GM23248 (cell line): ENCODE results near the gene FUBP3. TPM values are rescaled to one million over a fixed set of nuclear protein-coding genes. Genes with fewer than 3 reads are reported as not detected.
"Not testable (repeated sequence)": the region's sequence is repeated elsewhere in the genome, so short reads cannot be mapped to it uniquely, and the experiment has no call there.

Experiments
- DNase-seq: peaks from one replicate; pipeline ENCODE4 v3.0.0-alpha.2; 2015
- H2AFZ ChIP-seq: fragments of 200-600 bp; sonication (generic); 2 replicates; pipeline ENCODE4 v1.6.1; 2016; ENCODE audit warnings: antibody characterized with exemption
- H3F3A ChIP-seq: fragments of 200-600 bp; sonication (generic); 2 replicates; pipeline ENCODE4 v1.6.1; 2016; ENCODE audit warnings: mild to moderate bottlenecking, antibody characterized with exemption, mixed run types; ENCODE audit not compliant: insufficient read depth
- H3K27ac ChIP-seq: fragments of 200-600 bp; sonication (generic); 2 replicates; pipeline ENCODE4 v1.5.1; 2016; ENCODE audit warnings: mild to moderate bottlenecking
- H3K27me3 ChIP-seq: fragments of 200-600 bp; sonication (generic); replicated peaks from 2 replicates; pipeline ENCODE4 v1.6.1; 2016; ENCODE audit warnings: mild to moderate bottlenecking; ENCODE audit not compliant: insufficient read depth
- H3K36me3 ChIP-seq: fragments of 200-600 bp; sonication (generic); 2 replicates; pipeline ENCODE4 v1.6.1; 2016; ENCODE audit warnings: low read depth, mild to moderate bottlenecking
- H3K4me1 ChIP-seq: fragments of 200-600 bp; sonication (generic); 2 replicates; pipeline ENCODE4 v1.6.1; 2016; ENCODE audit warnings: mild to moderate bottlenecking; ENCODE audit not compliant: insufficient read depth
- H3K4me2 ChIP-seq: fragments of 200-600 bp; sonication (generic); one replicate; pipeline ENCODE4 v1.6.1; 2016; ENCODE audit warnings: mild to moderate bottlenecking; ENCODE audit not compliant: unreplicated experiment
- H3K4me3 ChIP-seq: fragments of 200-600 bp; sonication (generic); 2 replicates; pipeline ENCODE4 v1.5.1; 2016; ENCODE audit warnings: mild to moderate bottlenecking
- H3K79me2 ChIP-seq: fragments of 200-600 bp; sonication (generic); 2 replicates; pipeline ENCODE4 v1.6.1; 2016; ENCODE audit warnings: mild to moderate bottlenecking; ENCODE audit not compliant: insufficient read depth
- H3K9ac ChIP-seq: fragments of 200-600 bp; sonication (generic); 2 replicates; pipeline ENCODE4 v1.6.1; 2016; ENCODE audit warnings: mild to moderate bottlenecking
- H3K9me2 ChIP-seq: fragments of 200-600 bp; sonication (generic); 2 replicates; pipeline ENCODE4 v1.6.1; 2016; ENCODE audit warnings: mixed run types, mild to moderate bottlenecking, moderate library complexity; ENCODE audit not compliant: insufficient read depth
- H3K9me3 ChIP-seq: fragments of 200-600 bp; sonication (generic); one replicate; pipeline ENCODE4 v1.6.1; 2017; ENCODE audit warnings: low read depth
- H4K20me1 ChIP-seq: fragments of 200-600 bp; sonication (generic); 2 replicates; pipeline ENCODE4 v1.6.0; 2016; ENCODE audit not compliant: insufficient read depth
- EZH2 ChIP-seq: fragments of 200-600 bp; sonication (generic); IDR thresholded peaks from 2 replicates; pipeline ENCODE4 v1.6.1; 2018; ENCODE audit warnings: antibody characterized with exemption, mild to moderate bottlenecking; ENCODE audit not compliant: insufficient read depth, poor library complexity, severe bottlenecking
- EZH2phosphoT487 ChIP-seq: fragments of 200-600 bp; sonication (generic); IDR thresholded peaks from 2 replicates; pipeline ENCODE4 v1.6.1; 2018; ENCODE audit warnings: antibody characterized with exemption, moderate library complexity, mild to moderate bottlenecking, low read depth; ENCODE audit not compliant: insufficient read depth
- WGBS, 2 experiments: methylation state at CpG; one replicate each; pipeline ENCODE4 v1.1.6; 2015 to 2017; ENCODE audit warnings: low lambda C conversion rate in 2 of 2, low coverage in 1 of 2; ENCODE audit errors: missing lambda C conversion rate in 2 of 2; 5-methylcytosine and 5-hydroxymethylcytosine counted together
- in situ Hi-C: fragments of 300-500 bp; cut with MboI; formaldehyde crosslinking; loops from 2 replicates; pipeline ENCODE4 v1.15.0; 2020
- polyA plus RNA-seq: library from polyadenylated mRNA; unstranded; fragments of >200 nt; fragmentation: Nextera tagmentation; extraction: Ambion mirVana; gene quantifications from 2 replicates; pipeline ENCODE4 v1.2.1, GENCODE V29; 2016
- total RNA-seq: library from RNA; depleted of rRNA; stranded (reverse); fragments of >200 nt; shearing (Covaris generic); gene quantifications from 2 replicates; pipeline ENCODE4 v1.2.3, GENCODE V29; 2014

The FUBP3 gene
- total and polyA plus RNA-seq, 2 experiments from 2014 or later: 53.5 to 55.8 TPM

DNA sequence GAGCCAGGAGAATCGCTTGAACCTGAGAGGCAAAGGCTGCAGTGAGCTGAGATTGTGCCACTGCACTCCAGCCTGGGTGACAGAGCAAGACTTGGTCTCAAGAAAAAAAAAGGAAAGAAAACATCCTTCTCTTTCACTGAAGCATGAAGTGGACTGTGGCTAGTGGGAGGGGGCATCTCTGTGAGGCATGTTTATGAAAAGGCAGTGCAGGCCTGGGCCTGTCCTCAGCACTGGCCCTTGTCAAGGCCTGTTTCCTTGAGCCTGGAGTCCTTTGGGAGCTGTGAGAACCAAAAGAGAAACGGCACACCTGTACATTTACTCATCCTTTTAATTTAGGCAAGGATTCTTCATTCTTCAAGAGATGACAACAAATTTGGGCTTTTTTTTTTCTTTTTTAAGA lies 18.3 kb upstream of the FUBP3 start:
- Histone ChIP-seq H3K4me3 (no peak overlapping the region), H3K79me2 (no peaks in the 10 kb centered on the region), H3K27me3 (0 out of 2 replicates have a peak, but pooled peaks cover 6% of the 10 kb centered on the region), H3K4me1 (no peaks in the 10 kb centered on the region), H4K20me1 (no peaks in the 10 kb centered on the region), H3K9me2 (no peaks in the 10 kb centered on the region), H3K9me3 (no peaks in the 10 kb centered on the region), H3K4me2 (no peak overlapping the region), H3K36me3 (no peaks in the 10 kb centered on the region), H3K27ac (no peak overlapping the region), H3K9ac (no peak overlapping the region), H3F3A (no peaks in the 10 kb centered on the region), H2AFZ (no peak overlapping the region)
- no peak for TF ChIP-seq EZH2phosphoT487
- no peak for TF ChIP-seq EZH2
- 80 to 96% methylated on average over 2 of the region's 2 CpGs for WGBS, 2 experiments
- no peak for DNase-seq
- in situ Hi-C loops: no loop called here

DNA sequence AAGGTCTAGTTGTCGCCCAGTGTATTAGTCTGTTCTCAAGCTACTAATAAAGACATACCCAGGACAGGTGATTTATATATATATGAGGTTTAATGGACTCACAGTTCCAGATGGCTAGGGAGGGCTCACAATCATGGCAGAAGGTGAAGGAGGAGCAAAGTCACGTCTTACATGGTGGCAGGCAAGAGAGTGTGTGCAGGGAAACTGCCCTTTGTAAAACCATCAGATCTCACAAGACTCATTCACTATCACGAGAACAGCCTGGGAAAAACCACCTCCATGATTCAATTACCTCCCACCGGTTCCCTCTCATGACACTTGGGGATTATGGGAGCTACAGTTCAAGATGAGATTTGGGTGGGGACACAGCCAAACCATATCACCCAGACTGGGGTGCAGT lies 16.9 kb upstream of the FUBP3 start:
- WGBS, 2 experiments: 71 to 72% methylated on average over 4 of the region's 4 CpGs
- H3K4me3 ChIP-seq, in situ Hi-C loops: not testable (repeated sequence)

DNA sequence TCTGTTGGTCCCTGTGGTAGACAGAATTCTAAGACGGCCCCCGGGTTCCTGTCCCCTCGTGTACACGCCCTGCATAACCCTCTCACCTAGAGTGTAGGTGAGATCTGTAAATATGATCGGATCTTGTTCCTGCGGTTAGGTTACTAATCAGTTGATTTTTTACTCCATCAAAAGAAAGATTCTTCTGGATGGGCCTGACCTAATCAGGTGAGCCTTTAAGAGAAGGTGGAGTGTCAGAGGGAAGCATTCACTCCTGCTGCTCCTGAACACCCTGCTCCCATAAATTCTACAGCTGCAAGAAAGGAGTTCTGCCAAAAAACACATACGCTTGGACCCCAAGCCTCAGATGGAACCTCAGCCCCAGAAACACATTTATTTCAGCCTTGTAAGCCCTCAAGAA lies 15.6 kb upstream of the FUBP3 start:
- TF ChIP-seq EZH2phosphoT487 (no peak), EZH2 (no peak)
- Histone ChIP-seq H3K9me2 (no peaks in the 10 kb centered on the region), H3K27ac (no peak overlapping the region), H3K9me3 (no peaks in the 10 kb centered on the region), H3K27me3 (no peaks in the 10 kb centered on the region), H3K36me3 (no peaks in the 10 kb centered on the region), H3K4me3 (no peak overlapping the region), H3K4me2 (no peak overlapping the region), H2AFZ (no peak overlapping the region), H3K79me2 (no peaks in the 10 kb centered on the region), H3K9ac (no peak overlapping the region), H3F3A (no peaks in the 10 kb centered on the region), H3K4me1 (no peaks in the 10 kb centered on the region), H4K20me1 (no peaks in the 10 kb centered on the region)
- in situ Hi-C loops: no loop called here
- DNase-seq: no peak
- 74 to 77% methylated on average over 7 of the region's 7 CpGs for WGBS, 2 experiments

More for the DNA sequence above, 16.9 kb upstream of the FUBP3 start:
- not testable (repeated sequence) for H3K4me1 ChIP-seq, H2AFZ ChIP-seq, H3K9me3 ChIP-seq, H3F3A ChIP-seq, H4K20me1 ChIP-seq, H3K27ac ChIP-seq, H3K27me3 ChIP-seq, H3K9ac ChIP-seq, DNase-seq, H3K36me3 ChIP-seq, H3K4me2 ChIP-seq, H3K79me2 ChIP-seq, H3K9me2 ChIP-seq

DNA sequence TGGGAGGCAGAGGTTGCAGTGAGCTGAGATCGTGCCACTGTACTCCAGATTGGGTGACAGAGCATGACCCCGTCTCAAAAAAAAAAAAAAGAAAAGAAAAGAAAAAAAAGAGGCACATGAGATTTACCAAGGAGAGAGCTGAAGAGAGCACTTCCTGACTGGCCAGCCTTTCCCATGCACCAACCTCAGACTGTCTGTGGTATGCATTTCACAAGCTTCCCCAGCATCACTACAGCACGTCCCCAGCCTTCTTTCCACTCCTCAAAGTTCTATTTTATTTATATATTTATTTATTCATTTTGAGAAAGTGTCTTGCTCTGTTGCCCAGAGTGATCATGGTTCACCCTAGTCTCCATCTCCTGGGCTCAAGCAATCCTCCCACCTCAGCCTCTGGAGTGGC lies 13.6 kb upstream of the FUBP3 start:
- H3F3A ChIP-seq: no peaks in the 10 kb centered on the region
- no peaks in the 10 kb centered on the region for H3K36me3 ChIP-seq
- no peaks in the 10 kb centered on the region for H3K4me1 ChIP-seq
- 66 to 86% methylated on average over 2 to 3 of the region's 3 CpGs for WGBS, 2 experiments
- no peaks in the 10 kb centered on the region for H3K79me2 ChIP-seq
- no peak overlapping the region for H3K4me3 ChIP-seq
- no peak overlapping the region for H2AFZ ChIP-seq
- no peaks in the 10 kb centered on the region for H3K9me3 ChIP-seq
- DNase-seq: peak; percentile 26
- in situ Hi-C loops: no loop called here
- H3K4me2 ChIP-seq: no peak overlapping the region
- no peaks in the 10 kb centered on the region for H3K9me2 ChIP-seq
- H3K9ac ChIP-seq: no peak overlapping the region
- no peak for TF ChIP-seq EZH2phosphoT487
- TF ChIP-seq EZH2: no peak
- H4K20me1 ChIP-seq: no peaks in the 10 kb centered on the region
- H3K27me3 ChIP-seq: no peaks in the 10 kb centered on the region
- H3K27ac ChIP-seq: no peak overlapping the region

DNA sequence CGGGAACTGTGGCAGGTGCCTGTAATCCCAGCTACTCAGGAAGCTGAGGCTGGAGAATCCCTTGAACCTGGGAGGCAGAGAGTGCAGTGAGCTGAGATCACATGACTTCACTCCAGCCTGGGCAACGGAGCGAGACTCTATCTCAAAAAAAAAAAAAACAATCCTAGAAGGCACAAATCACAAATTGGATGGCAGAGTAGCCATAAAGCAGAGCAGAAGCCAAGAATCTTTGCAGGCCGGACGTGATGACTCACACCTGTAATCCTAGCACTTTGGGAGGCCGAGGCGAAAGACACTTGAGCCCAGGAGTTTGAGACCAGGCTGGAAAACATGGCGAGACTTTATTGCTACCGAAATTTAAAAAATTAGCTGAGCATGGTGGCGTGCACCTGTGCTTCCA lies 9.2 kb upstream of the FUBP3 start:
- Histone ChIP-seq H3K36me3 (no peaks in the 10 kb centered on the region), H3K4me1 (no peaks in the 10 kb centered on the region), H3K9me3 (no peaks in the 10 kb centered on the region), H3F3A (no peaks in the 10 kb centered on the region), H4K20me1 (no peaks in the 10 kb centered on the region), H3K79me2 (no peaks in the 10 kb centered on the region), H3K27me3 (no peaks in the 10 kb centered on the region), H3K9ac (no peak overlapping the region), H3K4me3 (no peak overlapping the region), H3K4me2 (no peak overlapping the region), H3K27ac (no peak overlapping the region), H2AFZ (no peak overlapping the region), H3K9me2 (no peaks in the 10 kb centered on the region)
- 75% methylated on average over 10 of the region's 10 CpGs for WGBS, 2 experiments
- in situ Hi-C loops: no loop called here
- no peak for TF ChIP-seq EZH2
- no peak for TF ChIP-seq EZH2phosphoT487
- peak; percentile 42 for DNase-seq
